SHP77 (cell line): ENCODE measurements around the gene CERS2.

Source experiments
- DNase-seq, 2 experiments: peaks; one replicate each; lab custom pipeline; 2025; lab: John Stamatoyannopoulos, UW

Gene CERS2, protein sequence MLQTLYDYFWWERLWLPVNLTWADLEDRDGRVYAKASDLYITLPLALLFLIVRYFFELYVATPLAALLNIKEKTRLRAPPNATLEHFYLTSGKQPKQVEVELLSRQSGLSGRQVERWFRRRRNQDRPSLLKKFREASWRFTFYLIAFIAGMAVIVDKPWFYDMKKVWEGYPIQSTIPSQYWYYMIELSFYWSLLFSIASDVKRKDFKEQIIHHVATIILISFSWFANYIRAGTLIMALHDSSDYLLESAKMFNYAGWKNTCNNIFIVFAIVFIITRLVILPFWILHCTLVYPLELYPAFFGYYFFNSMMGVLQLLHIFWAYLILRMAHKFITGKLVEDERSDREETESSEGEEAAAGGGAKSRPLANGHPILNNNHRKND

DNA sequence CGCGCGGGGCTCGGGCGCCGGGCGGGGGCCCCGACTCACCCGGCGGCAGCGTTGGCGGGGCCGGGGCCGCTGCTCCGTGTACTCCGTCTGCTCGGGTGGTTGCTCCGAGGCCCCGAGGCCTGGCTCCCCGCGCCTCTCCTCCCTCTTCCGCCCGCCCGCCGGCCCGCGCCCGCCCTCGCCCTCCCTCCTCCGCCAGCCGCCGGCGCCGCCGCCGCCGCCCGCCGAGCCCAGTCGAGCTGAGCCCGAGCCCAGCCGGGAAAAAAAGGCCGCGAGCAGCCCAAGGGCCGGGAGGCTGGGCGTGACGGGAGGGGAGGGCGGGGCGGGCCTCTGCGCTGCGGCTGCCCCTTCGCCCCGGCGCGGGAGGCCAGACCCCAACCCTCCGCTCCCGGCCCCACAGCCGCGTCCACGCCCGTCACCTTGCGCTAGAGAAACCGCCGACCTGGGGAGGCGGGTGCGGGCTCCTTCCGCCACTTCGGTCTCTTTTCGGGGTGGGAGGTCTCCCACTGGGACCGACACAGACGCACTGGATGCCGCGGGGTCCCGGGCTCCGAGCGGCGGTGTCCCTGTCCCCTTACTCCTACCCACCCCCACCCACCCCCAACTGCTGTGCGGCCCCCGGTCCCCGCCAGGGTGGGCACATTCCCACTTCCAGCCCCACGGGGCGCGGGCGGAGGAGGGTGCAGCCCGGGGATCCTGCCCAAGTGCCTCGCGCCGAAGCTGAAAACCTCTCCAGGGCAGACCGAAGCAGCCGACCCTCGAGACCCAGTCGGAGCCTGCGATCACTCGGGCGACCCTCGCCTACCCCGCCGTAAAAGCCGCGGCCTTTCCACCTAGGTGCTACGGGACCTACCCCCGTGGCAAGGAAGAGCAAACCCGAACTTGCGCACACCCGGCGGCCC lies at the start of gene CERS2:
TSS of gene CERS2 (minus strand) at position 256 of the 899 bp plus-strand sequence. CDS start 5,745 bp downstream, outside the sequence.
- peak; percentile 77 to 88 for DNase-seq

DNA sequence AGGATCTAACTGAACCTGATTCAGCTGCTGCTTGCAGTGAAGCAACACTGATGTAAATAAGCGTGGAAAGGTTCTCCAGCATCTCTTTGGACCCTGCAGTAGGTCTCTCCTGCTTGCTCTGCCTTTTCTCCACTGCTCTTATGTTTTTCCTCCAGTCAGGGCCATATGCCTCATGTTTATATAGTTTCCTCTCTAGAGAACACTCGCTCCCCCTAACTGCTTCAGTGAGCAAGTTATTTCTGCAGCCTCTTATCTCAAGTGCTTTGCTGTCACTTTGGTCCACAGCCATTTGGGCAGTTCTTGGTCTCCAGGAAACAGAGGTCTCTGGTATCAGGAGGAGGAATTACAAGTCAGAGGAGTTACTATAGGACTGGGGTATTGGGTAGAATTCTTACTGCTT lies 38.9 kb upstream of the CERS2 start:
- DNase-seq = no peak

DNA sequence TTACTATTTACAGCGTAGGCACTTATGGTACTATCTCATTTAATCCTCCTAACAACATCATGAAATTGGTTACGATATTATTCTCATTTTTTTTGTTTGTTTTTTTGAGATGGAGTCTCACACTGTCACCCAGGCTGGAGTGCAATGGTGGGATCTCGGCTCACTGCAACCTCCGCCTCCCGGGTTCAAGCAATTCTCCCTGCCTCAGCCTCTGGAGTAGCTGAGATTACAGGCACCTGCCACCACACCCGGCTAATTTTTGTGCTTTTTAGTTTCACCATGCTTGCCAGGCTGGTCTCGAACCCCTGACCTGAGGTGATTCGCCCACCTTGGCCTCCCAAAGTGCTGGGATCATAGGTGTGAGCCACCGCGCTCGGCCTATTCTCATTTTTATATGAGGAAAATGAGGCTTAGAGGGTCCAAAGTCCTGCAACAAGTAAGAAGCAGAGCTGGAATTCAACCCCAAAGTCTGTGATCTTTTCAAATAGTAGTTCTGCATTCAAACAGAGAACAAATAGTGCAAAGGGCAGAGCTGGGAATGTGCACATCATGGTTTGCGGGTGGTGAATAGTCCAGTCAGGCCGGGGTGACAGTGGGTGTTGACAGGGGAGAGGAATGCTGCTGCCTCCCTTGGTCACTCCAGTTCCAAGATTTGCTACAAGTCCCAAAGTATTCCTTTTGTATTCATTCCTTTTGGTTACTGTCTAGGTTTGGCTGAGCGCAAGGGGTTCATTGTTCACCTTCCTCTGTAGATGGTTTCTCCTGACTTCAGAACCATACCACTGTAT lies 38.2 kb upstream of the CERS2 start:
- DNase-seq = no peak

DNA sequence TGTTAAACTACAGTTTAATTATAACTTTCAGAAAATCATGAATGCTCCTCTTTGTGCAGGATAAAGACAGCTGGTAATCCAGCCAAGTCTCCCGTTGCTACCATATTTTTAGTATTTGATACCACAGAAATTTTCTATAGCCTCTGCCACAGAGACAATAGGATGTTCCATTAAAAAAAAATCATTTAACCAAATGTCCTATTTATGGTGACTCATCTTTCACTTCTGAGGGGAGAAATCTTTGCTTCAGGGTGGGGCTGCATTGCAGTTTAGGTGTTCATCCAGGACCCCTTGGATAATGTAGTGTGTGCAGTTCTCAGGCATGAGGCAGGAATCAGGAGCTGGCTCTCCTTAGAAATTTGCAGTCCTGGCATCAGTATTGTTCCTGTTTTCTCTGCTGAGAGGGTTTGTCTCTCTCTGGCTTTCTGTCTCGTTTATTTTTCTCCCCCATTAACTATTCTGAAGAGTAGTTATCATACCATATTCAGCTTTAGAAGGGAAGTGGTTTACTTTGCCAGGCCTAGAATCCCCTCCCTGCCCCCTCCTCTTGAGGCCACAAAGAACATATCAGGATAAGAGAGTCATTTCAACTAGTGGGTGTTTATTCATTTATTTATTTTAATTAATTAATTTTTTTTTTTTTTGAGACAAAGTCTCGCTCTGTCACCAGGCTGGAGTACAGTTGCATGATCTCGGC lies 36.7 kb upstream of the CERS2 start:
- no peak for DNase-seq

DNA sequence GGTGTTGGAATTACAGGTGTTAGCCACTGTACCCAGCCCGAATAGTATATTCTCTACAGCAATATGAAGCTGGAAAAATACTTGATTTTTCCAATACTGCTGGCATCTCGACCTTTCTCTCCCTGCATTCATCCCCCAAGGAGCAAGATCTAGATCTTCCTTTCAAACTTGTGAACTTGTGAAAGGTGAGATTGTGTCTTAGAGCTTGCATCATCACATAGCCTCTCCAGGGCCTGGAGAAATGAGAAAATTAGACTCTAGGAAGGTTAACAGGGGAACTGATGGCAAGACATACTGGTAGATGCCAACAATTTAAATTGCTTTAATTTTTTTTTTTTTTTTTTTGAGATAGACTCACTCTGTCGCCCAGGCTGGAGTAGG lies 35.7 kb upstream of the CERS2 start:
- no peak for DNase-seq

DNA sequence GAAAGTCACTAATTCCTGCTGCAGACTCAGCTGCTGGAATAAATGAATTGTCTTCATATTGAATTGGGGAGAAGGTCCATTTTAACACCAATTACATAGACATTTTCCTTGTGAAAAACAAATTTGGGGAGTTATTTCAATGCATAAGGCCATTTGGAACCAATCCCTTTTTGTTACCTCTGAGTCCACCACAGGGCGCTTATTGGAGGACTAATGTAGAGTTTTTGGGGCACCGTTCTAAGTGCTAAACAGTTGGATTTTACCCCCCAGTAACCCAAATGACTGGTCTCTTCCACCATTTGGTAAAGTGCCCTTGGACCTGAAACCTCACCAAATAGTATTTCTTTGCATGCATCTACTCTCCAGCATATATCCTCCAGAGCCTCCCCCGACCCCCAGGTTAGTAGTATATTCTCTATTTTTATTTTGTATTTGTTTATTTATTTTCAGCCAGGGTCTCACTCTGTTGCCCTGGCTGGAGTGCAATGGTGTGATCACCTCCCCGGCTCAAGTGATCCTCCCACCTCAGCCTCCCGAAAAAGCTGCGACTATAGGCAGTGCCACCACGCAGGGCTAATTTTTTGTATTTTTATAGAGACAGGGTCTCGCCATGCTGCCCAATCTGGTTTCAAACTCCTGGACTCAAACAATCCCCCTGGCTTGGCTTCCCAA lies 35.2 kb upstream of the CERS2 start:
- no peak for DNase-seq

DNA sequence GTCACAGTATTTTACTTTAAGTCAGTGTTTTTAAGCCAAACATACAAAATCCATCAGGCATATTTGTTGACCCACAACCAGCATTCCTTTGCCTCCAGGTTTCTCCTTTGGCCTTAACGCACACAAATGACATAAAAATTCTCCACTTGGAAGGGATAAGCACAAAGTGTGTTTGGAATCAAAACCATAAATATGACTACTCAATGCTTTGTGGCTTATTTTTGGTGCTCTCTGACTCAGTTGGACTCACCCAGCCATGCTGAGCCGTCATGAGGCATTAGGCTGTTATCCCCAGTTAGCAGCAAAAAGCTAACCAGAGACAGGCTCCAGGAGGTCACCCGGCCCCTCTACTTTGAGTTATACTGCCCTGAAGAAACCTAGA lies 34.6 kb upstream of the CERS2 start:
- DNase-seq = no peak

DNA sequence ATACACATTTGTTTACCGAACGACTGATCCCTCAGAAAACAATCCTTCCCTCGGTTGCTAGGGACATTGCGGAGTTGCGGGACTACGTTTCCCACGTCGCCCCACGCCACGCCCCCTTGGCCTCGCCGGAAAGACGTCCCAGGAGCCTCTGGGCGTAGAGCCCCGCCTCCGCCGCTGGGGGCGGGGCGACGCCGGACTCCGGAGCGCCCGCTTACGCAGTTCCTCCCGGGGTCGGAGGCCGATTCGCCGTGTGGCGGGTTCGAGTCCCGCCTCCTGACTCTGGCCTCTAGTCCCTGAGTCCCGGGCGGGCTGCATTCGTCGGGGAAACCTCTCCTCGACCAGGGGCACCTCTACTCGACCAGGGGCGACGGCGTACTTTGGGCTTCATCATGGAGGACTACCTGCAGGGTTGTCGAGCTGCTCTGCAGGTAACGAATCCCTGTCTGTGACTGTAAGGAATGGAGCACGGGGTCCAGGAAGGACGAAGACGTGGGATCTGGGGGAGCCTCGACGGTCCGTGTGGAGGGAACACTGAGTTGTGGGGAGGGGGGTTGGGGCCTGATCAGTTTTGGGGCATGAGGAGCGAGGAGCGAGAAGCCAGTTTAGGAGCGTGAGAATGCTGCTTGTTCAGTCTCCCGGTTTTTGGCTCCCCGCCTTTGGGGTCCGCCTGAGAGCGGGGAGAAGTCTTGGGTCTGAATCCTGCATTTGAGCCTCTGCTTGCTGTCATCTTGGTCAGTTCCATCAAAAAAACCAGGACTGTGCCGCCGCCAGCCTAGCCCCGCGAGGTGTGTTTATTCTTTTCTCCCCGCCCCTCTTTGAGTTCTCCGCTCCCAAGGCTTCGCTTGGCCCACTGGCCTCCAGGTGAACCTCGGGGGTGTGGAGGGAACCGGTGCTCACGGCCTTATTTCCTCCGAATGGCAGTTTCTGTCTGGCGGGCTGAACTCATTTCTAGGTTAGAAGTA lies 33.9 kb upstream of the CERS2 start, which contains the start of gene PRUNE1:
TSS of gene PRUNE1 (plus strand) at position 206 of the 962 bp plus-strand sequence. CDS start at position 390, 184 bp downstream.
- peak; percentile 99 to 100 for DNase-seq

DNA sequence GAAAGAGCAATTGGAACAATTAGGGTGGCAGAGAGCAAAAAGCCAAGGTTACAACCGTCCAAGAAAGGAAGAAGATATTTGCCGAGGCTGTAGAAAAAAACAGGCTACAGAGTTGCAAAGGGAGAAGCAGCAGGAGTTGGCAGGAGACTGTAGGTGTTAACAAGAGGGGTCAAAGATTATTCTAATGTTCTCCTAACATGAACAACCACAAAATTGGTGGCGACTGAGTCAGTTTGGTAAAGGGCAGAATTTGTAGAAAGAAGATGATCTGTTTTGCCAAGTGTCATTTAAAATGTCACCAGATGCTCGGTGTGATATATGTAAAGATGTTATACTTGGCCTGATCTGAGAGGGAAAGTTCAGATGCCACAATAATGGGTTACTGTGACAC lies 33.2 kb upstream of the CERS2 start:
- DNase-seq = no peak

DNA sequence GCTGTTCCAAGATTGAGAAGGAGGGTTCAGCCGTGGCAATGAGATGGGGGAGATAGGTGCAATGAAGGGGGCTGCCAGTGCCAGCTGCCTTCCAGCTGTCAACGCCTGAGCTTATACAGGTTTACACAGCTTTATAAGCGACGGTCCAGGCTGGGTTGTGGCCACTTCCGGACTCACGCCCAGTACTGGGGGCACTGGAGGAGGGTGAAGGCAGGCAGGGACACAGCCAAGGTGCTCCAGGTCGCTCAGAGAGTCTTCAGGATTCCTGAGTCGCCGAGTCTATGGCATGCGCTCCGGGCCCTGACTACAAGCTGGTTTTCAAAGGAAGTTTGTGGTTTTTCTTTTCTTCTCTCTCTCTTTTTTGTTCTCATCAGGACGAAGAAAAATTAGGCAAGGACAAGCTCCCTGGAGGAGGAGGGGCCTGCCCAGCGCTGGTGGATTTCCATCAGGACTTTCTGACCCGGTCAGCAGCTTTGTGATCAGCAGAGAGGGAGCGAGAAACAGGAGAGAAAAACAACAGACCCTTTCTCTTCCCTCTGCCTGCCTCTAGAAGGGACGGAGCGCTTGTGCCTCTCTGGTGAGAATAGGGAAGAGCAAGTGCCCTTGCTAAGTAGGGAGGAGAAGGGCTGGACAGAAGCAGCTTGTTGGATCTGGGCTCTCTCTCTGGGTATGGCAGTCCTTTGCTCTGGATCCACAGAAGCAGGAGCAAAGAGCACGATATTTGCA lies 31.9 kb upstream of the CERS2 start, which contains the start of gene MINDY1:
TSS of gene MINDY1 (minus strand) at position 576 of the 726 bp plus-strand sequence. CDS start 4,285 bp downstream, outside the sequence.
- peak; percentile 95 to 97 for DNase-seq

DNA sequence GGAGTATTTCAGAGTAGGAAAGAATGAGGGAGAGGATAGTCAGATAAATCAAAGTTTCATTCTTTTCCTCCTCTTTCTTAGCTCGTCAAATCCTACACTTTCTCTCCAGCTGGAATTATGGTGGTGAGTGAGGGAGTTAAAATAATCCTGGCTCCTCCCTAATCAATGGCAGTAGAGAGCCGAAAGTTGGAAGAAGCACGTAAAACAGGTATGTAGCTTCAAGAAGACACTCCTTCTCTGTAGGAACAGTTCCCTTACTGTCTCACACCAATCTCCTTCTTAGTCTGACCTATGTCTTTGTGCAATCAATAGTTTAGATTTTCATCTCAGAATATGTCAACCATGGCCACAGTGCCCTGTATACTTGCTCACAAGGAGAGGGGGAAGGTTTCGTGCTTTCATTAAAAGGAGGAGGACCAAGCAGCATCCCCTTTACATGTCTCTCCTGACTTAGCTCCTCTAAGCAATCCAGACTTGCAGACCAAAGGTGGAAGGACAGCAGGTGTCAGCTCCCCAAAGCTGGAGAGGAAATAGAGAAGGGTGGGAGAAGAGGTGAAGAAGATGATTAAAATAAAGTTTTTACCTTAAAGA lies 31.2 kb upstream of the CERS2 start:
- DNase-seq = peak in 1 of 2 experiments; percentile 39

DNA sequence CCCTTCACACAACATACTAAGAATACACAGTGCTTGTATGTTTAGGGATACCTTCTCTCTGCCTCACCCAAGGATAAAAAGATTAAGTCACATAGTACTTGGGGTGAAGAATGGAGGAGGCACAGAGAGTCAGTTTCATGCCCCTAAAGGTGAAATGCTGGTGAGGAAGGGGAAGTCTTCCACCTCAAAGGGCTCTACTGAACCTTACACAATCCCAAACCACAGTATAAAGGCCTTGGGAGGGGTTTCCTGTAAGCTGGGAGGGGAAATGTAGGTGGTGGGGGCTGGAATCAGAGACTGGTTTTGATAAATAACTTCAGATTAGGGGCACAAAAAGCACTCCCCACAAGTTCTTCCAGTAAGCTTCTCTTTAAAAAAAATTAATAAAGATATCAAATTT lies 28.5 kb upstream of the CERS2 start:
- no peak for DNase-seq

DNA sequence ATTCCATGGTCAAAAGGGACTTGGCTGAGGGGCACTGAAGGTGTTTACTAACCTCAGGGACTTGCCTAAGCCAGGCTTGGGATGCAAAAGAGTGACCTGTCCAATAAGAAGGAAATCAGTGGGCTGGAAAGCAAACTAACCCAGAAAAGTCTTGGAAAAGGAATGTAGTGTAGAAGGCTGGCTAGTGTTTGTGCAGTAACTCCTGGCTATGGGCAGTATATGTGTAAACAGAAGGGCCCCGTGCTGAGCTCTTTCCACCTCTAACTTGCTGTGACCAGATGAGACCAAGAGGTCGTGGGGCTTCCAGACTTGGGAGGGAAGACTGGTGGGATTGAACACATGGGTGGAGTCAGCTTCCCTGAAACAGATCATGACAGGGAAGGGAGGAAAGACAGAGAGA lies 28.0 kb upstream of the CERS2 start:
- DNase-seq = no peak

DNA sequence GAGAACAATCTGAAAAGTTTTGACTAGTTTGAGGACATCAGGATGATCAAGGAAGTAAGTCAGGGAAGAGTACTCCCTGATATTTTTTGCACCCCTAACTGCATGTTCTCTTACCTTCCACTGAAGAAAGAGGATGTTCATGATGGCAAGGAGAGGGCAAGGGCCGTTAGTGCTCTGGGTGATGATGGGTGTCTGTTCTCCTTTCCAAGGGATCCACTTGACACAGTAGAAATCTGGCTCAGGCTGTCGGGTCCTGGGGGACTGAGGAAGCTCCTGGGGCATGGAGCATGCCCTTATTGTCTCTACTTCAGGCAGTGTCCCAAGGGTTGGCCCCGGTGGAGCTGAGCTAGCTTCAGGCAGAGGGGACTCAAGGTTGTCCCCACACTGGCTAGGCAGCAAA lies 27.4 kb upstream of the CERS2 start:
- DNase-seq = no peak

DNA sequence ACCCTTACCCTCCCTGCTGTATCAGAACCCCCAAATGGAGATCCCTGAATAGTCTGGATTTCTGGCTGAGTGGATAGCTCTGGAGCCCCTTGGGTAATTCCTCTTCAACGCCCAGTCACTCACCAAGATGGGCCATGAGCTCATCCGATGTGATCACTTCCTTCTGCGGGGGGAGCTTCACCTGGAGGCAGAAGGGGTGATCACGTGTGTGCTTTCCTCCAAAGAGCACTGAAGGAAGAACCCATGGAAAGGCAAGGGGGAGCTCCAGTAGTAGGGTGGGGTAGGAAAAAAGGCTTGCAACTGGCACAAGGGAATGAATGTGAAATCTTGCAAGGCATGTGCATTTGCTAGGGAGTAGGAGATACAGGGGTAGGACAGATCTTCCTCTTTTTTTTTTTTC lies 27.0 kb upstream of the CERS2 start:
- no peak for DNase-seq

DNA sequence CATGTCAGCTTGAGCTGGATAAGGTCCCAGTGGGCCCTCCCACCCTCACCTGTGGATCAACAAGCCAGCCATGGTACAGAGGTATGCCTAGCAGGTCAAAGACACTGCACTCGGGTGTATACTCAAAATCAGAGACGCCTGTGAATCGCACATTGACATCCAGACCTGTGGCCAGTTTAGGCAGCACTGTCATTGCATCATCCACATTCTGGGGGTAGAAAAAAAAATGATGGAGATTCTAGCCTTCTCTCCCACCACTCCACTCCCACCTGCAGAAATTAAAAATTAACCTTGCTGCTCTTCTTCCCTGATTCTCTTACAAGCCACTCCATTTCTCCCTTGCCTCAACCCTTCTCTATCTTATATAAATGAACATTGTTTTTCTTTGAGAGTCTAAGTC lies 25.8 kb upstream of the CERS2 start:
- DNase-seq = no peak

DNA sequence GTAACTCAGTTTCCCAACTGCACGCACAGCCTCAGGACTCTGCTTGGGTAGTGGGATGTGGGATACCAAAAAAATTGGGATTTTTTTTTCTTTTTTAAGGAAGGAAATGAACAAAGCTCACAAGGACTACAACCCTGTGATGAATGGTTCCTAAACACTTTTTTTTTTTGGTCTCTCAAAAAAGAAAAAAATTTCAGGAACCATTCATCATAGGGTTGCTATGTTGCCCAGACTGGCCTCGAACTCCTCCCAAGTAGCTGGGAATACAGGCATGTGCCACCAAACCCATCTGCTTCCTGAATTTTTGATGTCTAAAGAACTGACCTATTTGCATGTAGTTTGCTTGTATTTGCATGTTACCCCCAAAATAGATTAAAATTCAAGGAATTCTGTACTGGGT lies 25.3 kb upstream of the CERS2 start:
- no peak for DNase-seq

DNA sequence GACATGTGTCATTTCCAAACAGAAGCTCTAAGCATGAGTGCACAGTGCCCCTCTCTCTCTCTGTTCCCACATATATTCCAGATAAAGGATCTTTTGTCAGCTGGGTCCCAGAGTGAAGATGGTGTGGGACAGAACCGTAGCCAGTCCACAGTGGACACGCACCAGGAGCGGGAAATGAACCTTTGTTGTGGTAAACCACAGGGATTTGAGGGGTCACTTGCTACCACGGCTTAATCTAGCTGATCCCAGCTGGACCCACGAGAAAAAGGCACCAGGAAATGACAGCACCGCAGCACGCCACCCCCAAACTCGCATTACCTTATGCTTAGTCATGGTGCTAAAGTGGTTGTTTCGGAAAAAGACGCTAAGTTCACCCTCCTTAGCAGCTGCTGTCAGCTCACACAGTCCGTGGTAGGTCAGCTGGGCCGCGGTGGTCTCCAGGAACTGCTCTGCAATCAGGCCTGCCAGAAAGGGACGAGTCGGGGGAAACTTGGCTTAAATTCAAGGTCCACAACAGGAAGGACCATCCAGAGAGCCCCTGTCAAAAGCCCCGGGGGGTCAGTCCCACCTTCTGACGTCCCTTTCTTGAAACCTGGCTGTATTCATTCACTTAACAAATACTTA lies 24.5 kb upstream of the CERS2 start:
- no peak for DNase-seq
